Esophagus squamous epithelium (tissue), 5 donors: ENCODE results near the gene CGRRF1. TPM values are rescaled to one million over a fixed set of nuclear protein-coding genes. Genes with fewer than 3 reads are reported as not detected.

Experiments
- DNase-seq: peaks from one replicate; lab custom pipeline; 2025; lab: John Stamatoyannopoulos, UW
- H3K27ac ChIP-seq, 4 donors: fragments of 200-600 bp; sonication (generic); one replicate each; pipeline ENCODE4 v1.5.1; 2016 to 2019; ENCODE audit warnings: mild to moderate bottlenecking in 1 of 4
- H3K27me3 ChIP-seq, 4 donors: fragments of 200-600 bp; sonication (generic); 1 replicate in 3 of 4; 2 replicates in 1 of 4; pipeline versions ENCODE4 v1.5.1 to v1.6.0; 2017 to 2021; ENCODE audit warnings: antibody characterized with exemption in 1 of 4
- H3K36me3 ChIP-seq, 3 donors: fragments of 200-600 bp; sonication (generic); one replicate each; pipeline ENCODE4 v1.5.1; 2016 to 2019
- H3K4me1 ChIP-seq, 3 donors: fragments of 200-600 bp; sonication (generic); one replicate each; pipeline ENCODE4 v1.5.1; 2017 to 2019
- H3K4me3 ChIP-seq, 4 donors: fragments of 200-600 bp; sonication (generic); 1 replicate in 3 of 4; 2 replicates in 1 of 4; pipeline ENCODE4 v1.5.1; 2016 to 2019; ENCODE audit warnings: mild to moderate bottlenecking in 2 of 4, moderate library complexity in 1 of 4
- H3K9me3 ChIP-seq, 3 donors: fragments of 200-600 bp; sonication (generic); one replicate each; pipeline ENCODE4 v1.5.1; 2016 to 2019
- CTCF ChIP-seq, 6 experiments: fragments of 450-650 bp in 4 of 6; fragments of 200-600 bp in 2 of 6; sonication (generic) in 2 of 6; IDR thresholded peaks; one replicate each; pipeline ENCODE4 v1.5.1; 2016 to 2019; ENCODE audit warnings: antibody characterized with exemption in 6 of 6, mild to moderate bottlenecking in 4 of 6, moderate library complexity in 4 of 6
- POLR2A ChIP-seq, 4 donors: fragments of 450-650 bp; IDR thresholded peaks; one replicate each; pipeline ENCODE4 v1.6.1; 2017; ENCODE audit warnings: antibody characterized with exemption in 4 of 4, mild to moderate bottlenecking in 4 of 4, moderate library complexity in 3 of 4
- WGBS, 2 donors: methylation state at CpG; one replicate each; pipeline ENCODE4 v1.1.5; 2018; 5-methylcytosine and 5-hydroxymethylcytosine counted together
- intact Hi-C: fragments of 100-400 bp; cut with DNase I; formaldehyde crosslinking; loops from one replicate; pipeline ENCODE4 v1.15.0; 2022
- total RNA-seq, 4 donors: library from RNA; depleted of rRNA; stranded (reverse); fragments of >200 nt; gene quantifications; one replicate each; pipeline ENCODE4 v1.1.0, GENCODE V29; 2016
- donor health status: DM: yes; HTN: yes; CAD: no.

The CGRRF1 gene
- total RNA-seq, 4 donors from 2014 or later: 2.5 to 13.9 (median 10.3) TPM

GRCh38 chr14:54554401-54554800, 44.7 kb downstream of the CGRRF1 start:
- Histone ChIP-seq H3K27me3 (peaks cover 0 to 11% (median 0%) of the 10 kb centered on the region in 4 donors), H3K36me3 (no peaks in the 10 kb centered on the region), H3K4me3 (no peak overlapping the region), H3K27ac (no peak overlapping the region), H3K9me3 (no peaks in the 10 kb centered on the region), H3K4me1 (no peaks in the 10 kb centered on the region)
- WGBS, 2 donors: 79 to 90% methylated on average over 2 of the region's 2 CpGs
- intact Hi-C loops: no loop called here
- no peak for DNase-seq
- TF ChIP-seq POLR2A (IDR thresholded peaks at IDR 0.05): no peak
- TF ChIP-seq CTCF (IDR thresholded peaks at IDR 0.05): no peak

GRCh38 chr14:54555651-54556050, 45.9 kb downstream of the CGRRF1 start:
- Histone ChIP-seq H3K4me1 (no peaks in the 10 kb centered on the region), H3K4me3 (no peak overlapping the region), H3K9me3 (no peaks in the 10 kb centered on the region), H3K27me3 (peaks cover 0 to 11% (median 0%) of the 10 kb centered on the region in 4 donors), H3K27ac (no peak overlapping the region), H3K36me3 (no peaks in the 10 kb centered on the region)
- 94 to 100% methylated on average over 2 of the region's 2 CpGs for WGBS, 2 donors
- no peak for DNase-seq
- intact Hi-C loops: no loop called here
- TF ChIP-seq POLR2A (IDR thresholded peaks at IDR 0.05): no peak
- TF ChIP-seq CTCF (IDR thresholded peaks at IDR 0.05): no peak

GRCh38 chr14:54556535-54556934, 46.8 kb downstream of the CGRRF1 start:
- 79 to 82% methylated on average over 5 to 9 of the region's 9 CpGs for WGBS, 2 donors

GRCh38 chr14:54562334-54562733, 52.6 kb downstream of the CGRRF1 start:
- intact Hi-C loops: no loop called here
- Histone ChIP-seq H3K27me3 (peaks cover 0 to 14% (median 0%) of the 10 kb centered on the region in 4 donors), H3K27ac (no peak overlapping the region), H3K9me3 (no peaks in the 10 kb centered on the region), H3K4me3 (no peak overlapping the region), H3K36me3 (no peaks in the 10 kb centered on the region), H3K4me1 (peaks cover 7 to 29% (median 9%) of the 10 kb centered on the region in 3 donors)
- TF ChIP-seq POLR2A (IDR thresholded peaks at IDR 0.05) (no peak), CTCF (IDR thresholded peaks at IDR 0.05) (no peak)
- 51 to 59% methylated on average over 5 of the region's 5 CpGs for WGBS, 2 donors
- DNase-seq: no peak

More at GRCh38 chr14:54556535-54556934, 46.8 kb downstream of the CGRRF1 start:
- DNase-seq: no peak
- Histone ChIP-seq H3K4me1 (no peaks in the 10 kb centered on the region), H3K36me3 (no peaks in the 10 kb centered on the region), H3K9me3 (no peaks in the 10 kb centered on the region), H3K27me3 (peaks cover 0 to 11% (median 0%) of the 10 kb centered on the region in 4 donors), H3K27ac (no peak overlapping the region), H3K4me3 (no peak overlapping the region)
- intact Hi-C loops: no loop called here
- no peak for TF ChIP-seq POLR2A (IDR thresholded peaks at IDR 0.05)
- no peak for TF ChIP-seq CTCF (IDR thresholded peaks at IDR 0.05)

GRCh38 chr14:54564071-54564867, 54.6 kb downstream of the CGRRF1 start:
- peak overlapping the region; percentile 86 to 99 (median 94) for H3K27ac ChIP-seq

More at GRCh38 chr14:54564071-54564867, 54.6 kb downstream of the CGRRF1 start:
- Histone ChIP-seq H3K36me3 (no peaks in the 10 kb centered on the region), H3K4me1 (peaks cover 7 to 48% (median 9%) of the 10 kb centered on the region in 3 donors), H3K4me3 (peak overlapping the region; percentile 57 to 78 (median 71)), H3K9me3 (no peaks in the 10 kb centered on the region), H3K27me3 (peaks cover 0 to 32% (median 0%) of the 10 kb centered on the region in 4 donors)
- no peak for DNase-seq
- TF ChIP-seq POLR2A (IDR thresholded peaks at IDR 0.05) (no peak), CTCF (IDR thresholded peaks at IDR 0.05) (peak; percentile 61 to 87 (median 82))
- 4% methylated on average over 9 of the region's 9 CpGs for WGBS, 2 donors
- intact Hi-C loops: no loop called here
